Measurements from ENCODE around the gene ZNF862. TPM values are rescaled to one million over a fixed set of nuclear protein-coding genes. Genes with fewer than 3 reads are reported as not detected.
A peak's percentile ranks its signal among the peaks of the same experiment; 100 is the strongest.

The ZNF862 gene
- total and polyA plus RNA-seq, 2 of the 8 experiments (the other 6 are each of a cell fraction or from before 2014, with no cell fraction given), result 1.8 to 3.9 TPM

DNA sequence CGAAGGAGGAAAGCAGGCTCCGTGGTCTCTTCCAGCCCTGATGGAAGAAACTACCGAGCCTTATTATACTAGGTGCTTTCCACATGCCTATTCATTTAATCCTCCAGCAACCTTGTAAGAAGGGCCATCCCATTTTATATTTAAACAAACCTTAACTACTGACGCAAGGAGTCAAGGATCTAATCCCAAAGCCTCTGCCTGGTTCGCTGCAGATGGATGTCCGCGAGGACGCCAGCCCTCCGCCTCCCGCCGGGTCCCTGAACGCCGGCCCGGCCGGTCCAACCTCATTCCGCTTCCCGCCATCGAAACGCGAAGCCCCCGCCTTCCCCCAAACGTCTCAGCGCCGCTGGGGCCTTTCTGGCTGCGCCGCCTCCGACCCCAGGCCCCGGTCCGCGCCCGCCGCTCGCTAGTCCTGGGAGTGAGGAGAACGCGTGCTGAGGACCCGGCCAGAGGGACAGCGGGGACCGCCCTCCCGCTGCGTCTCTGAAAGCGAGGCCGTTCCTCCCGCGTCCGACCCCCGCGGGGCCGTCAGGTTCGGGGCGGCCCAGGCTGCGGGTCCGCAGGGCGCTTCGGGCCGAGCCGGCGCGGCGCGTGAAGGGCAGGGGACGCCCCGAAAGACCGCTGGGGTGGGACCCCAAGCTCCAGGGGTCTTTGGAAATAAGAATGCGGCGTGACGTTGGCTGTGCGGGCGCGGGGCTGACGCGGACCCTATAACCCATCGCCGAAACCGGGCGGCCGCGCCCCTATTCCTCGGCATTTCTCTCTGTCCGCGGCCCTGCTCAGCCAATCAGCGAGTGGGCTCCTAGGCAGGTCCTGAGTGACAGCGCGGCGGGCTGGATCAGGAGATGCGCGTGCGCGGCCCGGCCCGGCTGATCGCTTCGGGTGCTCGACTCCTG is 35.1 kb downstream of the ZNF862 start, which contains the start of gene ATP6V0E2 (continued):
- TF ChIP-seq JUND (IDR thresholded peaks at IDR 0.05; ENCODE audit: low read length) (no peak), RXRA (IDR thresholded peaks at IDR 0.05; ENCODE audit: insufficient read depth, low read depth, low read length) (no peak), SIN3A (conservative IDR thresholded peaks at IDR 0.05 in 1 of 2, IDR thresholded peaks at IDR 0.05 in 1 of 2; ENCODE audit: low read depth in 1 of 2, low read length in 2 of 2) (no peak; a peak in 1 of 4 replicates), PHF8 (conservative IDR thresholded peaks at IDR 0.05; ENCODE audit: low read depth, low read length) (peak; percentile 58), E2F6 (IDR thresholded peaks at IDR 0.05) (peak; percentile 92), POLR2A (IDR thresholded peaks at IDR 0.05; ENCODE audit: control extremely low read depth in 1 of 2, low read depth in 2 of 2, low read length in 2 of 2) (peak in 1 of 2 experiments; percentile 54; a peak in 2 of 3 replicates), SRF (IDR thresholded peaks at IDR 0.05; ENCODE audit: low read depth, low read length) (no peak), EGR1 (IDR thresholded peaks at IDR 0.05; ENCODE audit: borderline replicate concordance, low read depth, low read length) (no peak), CBX5 (IDR thresholded peaks at IDR 0.05; ENCODE audit: low read depth, low read length) (no peak), NANOG (IDR thresholded peaks at IDR 0.05; ENCODE audit: insufficient read depth, low read depth, low read length, poor library complexity, severe bottlenecking) (peak; percentile 20), GABPA (IDR thresholded peaks at IDR 0.05; ENCODE audit: borderline replicate concordance, insufficient read depth, low read length) (no peak), GTF2F1 (IDR thresholded peaks at IDR 0.05; ENCODE audit: borderline replicate concordance, low read depth, low read length) (no peak), HDAC2 (IDR thresholded peaks at IDR 0.05; ENCODE audit: borderline replicate concordance in 1 of 2, low read depth in 2 of 2, low read length in 2 of 2) (no peak)
